Hepatic stellate cell (primary cell): ENCODE data around the gene ANKRD26.
"Not testable (repeated sequence)": the region's sequence is repeated elsewhere in the genome, so short reads cannot be mapped to it uniquely, and the experiment has no call there.

ENCODE experiments used
- DNase-seq: peaks from one replicate; pipeline ENCODE4 v3.0.0; 2011; ENCODE audit warnings: low spot score

The ANKRD26 gene

GRCh38 chr10:27099916-27100812, at the start of gene ANKRD26:
ANKRD26 (minus strand) TSS chr10:27100494; CDS start chr10:27100326, 168 bp downstream.
- DNase-seq: peak; percentile 97

GRCh38 chr10:27147701-27148100, 47.4 kb upstream of the ANKRD26 start:
- DNase-seq: no peak

- no peak for DNase-seq
These were observed 45.6 kb upstream of the ANKRD26 start for GRCh38 chr10:27145937-27146336.

- DNase-seq: no peak
These were observed 43.4 kb upstream of the ANKRD26 start for GRCh38 chr10:27143686-27144085.

- DNase-seq: no peak
These were observed 38.0 kb upstream of the ANKRD26 start for GRCh38 chr10:27138277-27138676.

- no peak for DNase-seq
These were observed 34.1 kb upstream of the ANKRD26 start for GRCh38 chr10:27134371-27134770.

GRCh38 chr10:27108165-27108564, 7.9 kb upstream of the ANKRD26 start:
- no peak for DNase-seq

GRCh38 chr10:27104919-27105318, 4.6 kb upstream of the ANKRD26 start:
- no peak for DNase-seq

- DNase-seq: no peak
These were observed 586 bp upstream of the ANKRD26 start for GRCh38 chr10:27100813-27101347.

- DNase-seq: no peak
These were observed 846 bp downstream of the ANKRD26 start for GRCh38 chr10:27099448-27099847.

- no peak for DNase-seq
These were observed 11.9 kb downstream of the ANKRD26 start for GRCh38 chr10:27088119-27089044.

- no peak for DNase-seq
These were observed 27.7 kb downstream of the ANKRD26 start for GRCh38 chr10:27072436-27073114.

- DNase-seq: no peak
These were observed 31.9 kb downstream of the ANKRD26 start for GRCh38 chr10:27068217-27068891.

GRCh38 chr10:27065084-27065483, 35.2 kb downstream of the ANKRD26 start:
- no peak for DNase-seq

GRCh38 chr10:27052656-27053055, 47.6 kb downstream of the ANKRD26 start:
- DNase-seq: no peak

- DNase-seq: not testable (repeated sequence)
These were observed 55.0 kb downstream of the ANKRD26 start for GRCh38 chr10:27045247-27045646.

GRCh38 chr10:27041196-27041595, 59.1 kb downstream of the ANKRD26 start:
- DNase-seq: no peak

GRCh38 chr10:27038168-27038567, 62.1 kb downstream of the ANKRD26 start:
- DNase-seq: no peak

GRCh38 chr10:27035163-27035562, 65.1 kb downstream of the ANKRD26 start:
- DNase-seq: no peak

GRCh38 chr10:27030060-27030459, 70.2 kb downstream of the ANKRD26 start:
- DNase-seq: no peak

- DNase-seq: no peak
These were observed 78.2 kb downstream of the ANKRD26 start for GRCh38 chr10:27022048-27022447.
